WTC11 (cell line): ENCODE measurements around the gene SPSB4. TPM values are rescaled to one million over a fixed set of nuclear protein-coding genes. Genes with fewer than 3 reads are reported as not detected.

ENCODE experiments used
- ATAC-seq: fragments of 200-7000 bp; cut with Tn5 transposase; 2 replicates; pipeline ENCODE4 v1.10.0; 2021; ENCODE audit warnings: mild to moderate bottlenecking, moderate library complexity
- CTCF ChIA-PET: fragments of 300-600 bp; sonication (Branson Sonifier 250); formaldehyde crosslinking; loops from one replicate; lab custom pipeline; 2021; ENCODE audit warnings: antibody characterized with exemption; lab: Charles Lee
- POLR2A ChIA-PET: fragments of 350-600 bp; sonication (Branson Sonifier 250); formaldehyde crosslinking; loops from one replicate; lab custom pipeline; 2021; ENCODE audit warnings: antibody characterized with exemption; lab: Charles Lee
- DNase-seq: peaks from one replicate; pipeline ENCODE4 v3.0.0; 2021; ENCODE audit warnings: low spot score
- H3K27ac Mint-ChIP-seq: 2 replicates; pipeline ENCODE4 v1.8.0; 2021; ENCODE audit warnings: mixed read lengths
- H3K27me3 Mint-ChIP-seq: 2 replicates; pipeline ENCODE4 v1.8.0; 2021; ENCODE audit warnings: low read depth, mild to moderate bottlenecking, moderate library complexity, mixed read lengths
- H3K36me3 Mint-ChIP-seq: 2 replicates; pipeline ENCODE4 v1.8.0; 2021; ENCODE audit warnings: mixed read lengths
- H3K4me1 Mint-ChIP-seq: 2 replicates; pipeline ENCODE4 v1.8.0; 2022; ENCODE audit warnings: mixed read lengths
- H3K4me3 Mint-ChIP-seq: 2 replicates; pipeline ENCODE4 v1.8.0; 2021; ENCODE audit warnings: mild to moderate bottlenecking, moderate library complexity, mixed read lengths
- H3K9me3 Mint-ChIP-seq: 2 replicates; pipeline ENCODE4 v1.8.0; 2021; ENCODE audit warnings: mixed read lengths
- AFF4 ChIP-seq: sonication (generic); formaldehyde crosslinking; IDR thresholded peaks from 2 replicates; pipeline ENCODE4 v1.8.1; 2023; ENCODE audit warnings: mild to moderate bottlenecking, missing genetic modification reagents, borderline replicate concordance
- AR ChIP-seq: fragments of 250-450 bp; sonication (Bioruptor Pico); IDR thresholded peaks from 2 replicates; pipeline ENCODE4 v1.9.0; 2021; ENCODE audit warnings: mild to moderate bottlenecking
- ATF6 ChIP-seq: sonication (generic); formaldehyde crosslinking; IDR thresholded peaks from 2 replicates; pipeline ENCODE4 v1.8.1; 2023; ENCODE audit warnings: mild to moderate bottlenecking, missing genetic modification reagents
- CREB1 ChIP-seq: sonication (generic); formaldehyde crosslinking; IDR thresholded peaks from 2 replicates; pipeline ENCODE4 v1.8.0; 2023; ENCODE audit warnings: mild to moderate bottlenecking, missing genetic modification reagents
- CTCF ChIP-seq: fragments of 200-600 bp; IDR thresholded peaks from 2 replicates; pipeline ENCODE4 v1.8.0; 2022; ENCODE audit warnings: antibody characterized with exemption
- E2F1 ChIP-seq: sonication (generic); formaldehyde crosslinking; IDR thresholded peaks from 2 replicates; pipeline ENCODE4 v1.8.0; 2022; ENCODE audit warnings: mild to moderate bottlenecking, missing genetic modification reagents
- ELF4 ChIP-seq: sonication (generic); formaldehyde crosslinking; IDR thresholded peaks from 2 replicates; pipeline ENCODE4 v1.8.1; 2022; ENCODE audit warnings: low read depth, mild to moderate bottlenecking, moderate library complexity, missing genetic modification reagents
- FOXJ3 ChIP-seq: sonication (generic); formaldehyde crosslinking; IDR thresholded peaks from 2 replicates; pipeline ENCODE4 v1.9.0; 2021; ENCODE audit warnings: missing genetic modification reagents, mild to moderate bottlenecking, borderline replicate concordance
- FOXP4 ChIP-seq: sonication (generic); formaldehyde crosslinking; IDR thresholded peaks from 2 replicates; pipeline ENCODE4 v1.8.0; 2022; ENCODE audit warnings: mild to moderate bottlenecking, missing genetic modification reagents
- GABPB1 ChIP-seq: sonication (generic); formaldehyde crosslinking; IDR thresholded peaks from 2 replicates; pipeline ENCODE4 v1.8.1; 2023; ENCODE audit warnings: mild to moderate bottlenecking, missing genetic modification reagents
- HMGA2 ChIP-seq: fragments of 250-450 bp; sonication (Bioruptor Pico); IDR thresholded peaks from 2 replicates; pipeline ENCODE4 v1.4.0; 2021; ENCODE audit warnings: mild to moderate bottlenecking, moderate library complexity
- KAT7 ChIP-seq: sonication (generic); formaldehyde crosslinking; IDR thresholded peaks from 2 replicates; pipeline ENCODE4 v1.8.1; 2023; ENCODE audit warnings: missing genetic modification reagents, mild to moderate bottlenecking, borderline replicate concordance
- NFYB ChIP-seq: sonication (generic); formaldehyde crosslinking; conservative IDR thresholded peaks from 2 replicates; pipeline ENCODE4 v1.8.0; 2022; ENCODE audit warnings: low read depth, missing genetic modification reagents
- NR2C2 ChIP-seq: sonication (generic); formaldehyde crosslinking; IDR thresholded peaks from 2 replicates; pipeline ENCODE4 v1.8.0; 2022; ENCODE audit warnings: mild to moderate bottlenecking, missing genetic modification reagents
- OVOL2 ChIP-seq: fragments of 250-450 bp; sonication (Bioruptor Pico); IDR thresholded peaks from 2 replicates; pipeline ENCODE4 v1.9.0; 2021; ENCODE audit warnings: mild to moderate bottlenecking, borderline replicate concordance
- SOX15 ChIP-seq: fragments of 250-450 bp; sonication (Bioruptor Pico); IDR thresholded peaks from 2 replicates; pipeline ENCODE4 v1.9.0; 2021; ENCODE audit warnings: mild to moderate bottlenecking
- TCF7 ChIP-seq: sonication (generic); formaldehyde crosslinking; IDR thresholded peaks from 2 replicates; pipeline ENCODE4 v1.8.0; 2022; ENCODE audit warnings: mild to moderate bottlenecking, low read depth, missing genetic modification reagents, moderate library complexity
- ZNF121 ChIP-seq: sonication (generic); formaldehyde crosslinking; IDR thresholded peaks from 2 replicates; pipeline ENCODE4 v1.8.0; 2023; ENCODE audit warnings: missing genetic modification reagents
- ZNF425 ChIP-seq: fragments of 250-450 bp; sonication (Bioruptor Pico); conservative IDR thresholded peaks from 2 replicates; pipeline ENCODE4 v1.9.0; 2021; ENCODE audit warnings: mild to moderate bottlenecking
- total RNA-seq: library from RNA; stranded (reverse); gene quantifications from 3 replicates; pipeline ENCODE4 v1.2.3, GENCODE V29; 2021

Gene SPSB4
- total RNA-seq, 1 experiment from 2014 or later, result 19.7 TPM

- TF ChIP-seq CTCF, result no peak
- no peak for TF ChIP-seq E2F1 (CRISPR knock-in tag)
- no peak for TF ChIP-seq TCF7
- no peak for TF ChIP-seq ZNF121 (CRISPR knock-in tag)
- TF ChIP-seq NFYB (CRISPR knock-in tag), result no peak
- no peak for TF ChIP-seq KAT7 (CRISPR knock-in tag)
- TF ChIP-seq FOXJ3 (CRISPR knock-in tag), result no peak
- no peak for TF ChIP-seq HMGA2
Observed at GRCh38 chr3:141074529-141074928, 23.4 kb downstream of the SPSB4 start (continued).

- H3K27ac Mint-ChIP-seq, result peak overlapping the region; percentile 89
- POLR2A ChIA-PET, result interaction anchor here (2.4 kb wide), 1 partner anchor 25 kb away, joined by 9 read pairs; the partner anchor contains the start of gene SPSB4
- CTCF ChIA-PET, result interaction anchor here (0.7 to 8.4 kb wide), 6 partner anchors 19 to 81 kb away, joined by 3 to 114 read pairs (median 8); partner anchors contain the start of gene SPSB4
- TF ChIP-seq ATF6 (CRISPR knock-in tag) (no peak), ZNF425 (CRISPR knock-in tag) (no peak), SOX15 (CRISPR knock-in tag) (no peak), FOXP4 (CRISPR knock-in tag) (no peak), CREB1 (no peak), NR2C2 (CRISPR knock-in tag) (no peak), GABPB1 (no peak), OVOL2 (CRISPR knock-in tag) (no peak), HMGA2 (no peak), AFF4 (no peak), ELF4 (CRISPR knock-in tag) (no peak), AR (CRISPR knock-in tag) (no peak)
Observed at GRCh38 chr3:141076036-141076773, 25.1 kb downstream of the SPSB4 start.

More at GRCh38 chr3:141076036-141076773, 25.1 kb downstream of the SPSB4 start:
- H3K9me3 Mint-ChIP-seq, result no peaks in the 10 kb centered on the region
- peak overlapping the region; percentile 3 for H3K4me3 Mint-ChIP-seq
- peak; percentile 8 for ATAC-seq
- H3K27me3 Mint-ChIP-seq, result peaks cover 3% of the 10 kb centered on the region; the same call in 1 of the 2 replicates
- no peak for DNase-seq
- peaks cover 95% of the 10 kb centered on the region for H3K4me1 Mint-ChIP-seq
- H3K36me3 Mint-ChIP-seq, result no peaks in the 10 kb centered on the region
